ENCODE results near the gene RASSF8. TPM values are rescaled to one million over a fixed set of nuclear protein-coding genes. Genes with fewer than 3 reads are reported as not detected.

RASSF8 gene
- total and polyA plus RNA-seq, 2 of the 8 experiments (the other 6 are each of a cell fraction or from before 2014, with no cell fraction given) = 6.4 to 46.7 TPM

DNA sequence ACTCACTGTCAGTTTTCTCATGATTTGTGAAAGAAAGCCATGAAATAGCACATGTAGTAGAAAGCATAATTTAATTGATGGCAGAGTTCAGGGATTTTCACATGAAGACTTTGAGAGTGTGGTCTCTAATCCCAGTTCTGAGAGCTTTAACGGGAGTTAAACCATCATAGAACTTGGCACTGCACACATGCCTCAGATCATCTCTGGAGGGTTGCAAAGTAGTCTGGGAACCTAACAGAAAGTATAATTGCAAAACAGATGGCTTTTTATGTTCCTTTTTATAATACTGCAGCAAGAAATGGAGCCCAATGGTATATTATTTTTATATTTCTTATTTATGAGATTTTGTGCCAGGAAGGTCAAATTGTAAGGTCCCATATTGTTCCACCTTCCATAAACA lies 88.4 kb downstream of the RASSF8 start:
- Histone ChIP-seq H2BK5ac (ENCODE audit: low read depth, low read length) (no peak overlapping the region), H3K14ac (ENCODE audit: insufficient read length) (no peak overlapping the region), H2AFZ (ENCODE audit: low read length) (no peak overlapping the region), H3K23me2 (ENCODE audit: low read depth, low read length) (no peaks in the 10 kb centered on the region), H3K4me3 (ENCODE audit: extremely low read depth in 1 of 4, insufficient read depth in 2 of 4, low read depth in 3 of 4, low read length in 4 of 4) (no peak overlapping the region), H3K79me1 (ENCODE audit: low read depth, low read length) (no peaks in the 10 kb centered on the region), H3K79me2 (ENCODE audit: control insufficient read depth in 1 of 2, insufficient read depth in 2 of 2, low read length in 2 of 2) (peaks cover 0 to 25% of the 10 kb centered on the region in 2 experiments; a peak in 2 of 4 replicates), H4K5ac (ENCODE audit: insufficient read length, low read depth, low read length) (no peak overlapping the region), H2BK12ac (ENCODE audit: low read depth, low read length) (no peak overlapping the region), H3K23ac (ENCODE audit: insufficient read length) (no peak overlapping the region), H2BK15ac (ENCODE audit: low read length) (no peak overlapping the region), H4K20me1 (replicated peaks in 1 of 2; ENCODE audit: control insufficient read depth in 1 of 2, insufficient read depth in 2 of 2, low read length in 2 of 2) (peaks cover 5 to 8% of the 10 kb centered on the region in 2 experiments), H3K4me2 (ENCODE audit: insufficient read depth in 1 of 2, low read depth in 2 of 2, low read length in 2 of 2) (no peak overlapping the region; a peak in 1 of 4 replicates), H3K9ac (replicated peaks in 1 of 4; ENCODE audit: extremely low read depth in 1 of 4, low read depth in 3 of 4, low read length in 3 of 4) (no peak overlapping the region), H3K36me3 (ENCODE audit: control insufficient read depth in 2 of 4, insufficient read depth in 4 of 4, low read length in 3 of 4) (no peaks in the 10 kb centered on the region), H4K91ac (replicated peaks; ENCODE audit: insufficient read length, low read length) (no peak overlapping the region), H3K9me3 (ENCODE audit: insufficient read depth in 2 of 2, low read depth in 1 of 2, low read length in 1 of 2) (no peaks in the 10 kb centered on the region), H3K4me1 (replicated peaks in 1 of 4; ENCODE audit: control insufficient read depth in 3 of 4, insufficient read depth in 4 of 4, low read length in 3 of 4) (peaks cover 0 to 11% (median 6%) of the 10 kb centered on the region in 4 experiments; a peak in 3 of 7 replicates), H3K56ac (replicated peaks; ENCODE audit: insufficient read length, low read depth, low read length) (no peak overlapping the region), H2AK5ac (ENCODE audit: low read depth, low read length) (no peak overlapping the region), H3K4ac (replicated peaks; ENCODE audit: insufficient read length, low read depth, low read length) (no peak overlapping the region), H3K27me3 (replicated peaks in 1 of 4; ENCODE audit: control insufficient read depth in 3 of 4, extremely low read depth in 1 of 4, insufficient read depth in 3 of 4, low read length in 3 of 4) (no peaks in the 10 kb centered on the region), H3K18ac (ENCODE audit: extremely low read depth, low read length) (no peak overlapping the region), H2BK120ac (replicated peaks; ENCODE audit: low read depth, low read length) (no peak overlapping the region), H3K27ac (ENCODE audit: low read depth, low read length) (no peak overlapping the region), H4K8ac (ENCODE audit: extremely low read depth, insufficient read depth, low read length) (no peak overlapping the region), H2BK20ac (ENCODE audit: low read length) (no peak overlapping the region)
- WGBS, 2 experiments (ENCODE audit: extremely low coverage in 1 of 2, insufficient coverage in 1 of 2, insufficient read length in 1 of 2, insufficient replicate concordance in 2 of 2, low coverage in 1 of 2, low lambda C conversion rate in 2 of 2, missing lambda C conversion rate in 1 of 2) = 93% methylated on average over 1 of the region's 1 CpG; no CpG with 5 or more reads in 1 of the 2 experiments
- TF ChIP-seq SUZ12 (IDR thresholded peaks at IDR 0.05; ENCODE audit: low read length) (no peak), EZH2 (IDR thresholded peaks at IDR 0.05; ENCODE audit: low read depth, low read length, severe bottlenecking) (no peak), SIN3A (conservative IDR thresholded peaks at IDR 0.05 in 1 of 2, IDR thresholded peaks at IDR 0.05 in 1 of 2; ENCODE audit: low read depth in 1 of 2, low read length in 2 of 2) (no peak), GTF2F1 (IDR thresholded peaks at IDR 0.05; ENCODE audit: borderline replicate concordance, low read depth, low read length) (no peak), TAF1 (IDR thresholded peaks at IDR 0.05; ENCODE audit: low read depth, low read length) (no peak), RAD21 (IDR thresholded peaks at IDR 0.05 in 1 of 2, conservative IDR thresholded peaks at IDR 0.05 in 1 of 2; ENCODE audit: low read depth in 2 of 2, low read length in 2 of 2) (no peak)
- DNase-seq (ENCODE audit: low read depth in 1 of 2, low spot score in 2 of 2) = no peak
- FAIRE-seq = no peak
- ChIA-PET CTCF (ENCODE audit: partially characterized antibody) (interaction anchor here (0.5 to 1.9 kb wide), 5 partner anchors 9 to 39 kb away, joined by 3 to 6 read pairs (median 3); no protein-coding TSS in a partner anchor), POLR2A (ENCODE audit: partially characterized antibody) (no interaction called here)
